HG03354 (cell line): ENCODE measurements around the gene EGFL6.
A peak's percentile ranks its signal among the peaks of the same experiment; 100 is the strongest.
"Not testable (repeated sequence)": the region's sequence is repeated elsewhere in the genome, so short reads cannot be mapped to it uniquely, and the experiment has no call there.

ENCODE experiments used
- ATAC-seq: cut with Tn5 transposase; IDR thresholded peaks from one replicate; pipeline ENCODE4 v1.9.1; 2021; ENCODE audit warnings: mild to moderate bottlenecking; ENCODE audit not compliant: unreplicated experiment, poor library complexity, severe bottlenecking

Gene EGFL6

DNA sequence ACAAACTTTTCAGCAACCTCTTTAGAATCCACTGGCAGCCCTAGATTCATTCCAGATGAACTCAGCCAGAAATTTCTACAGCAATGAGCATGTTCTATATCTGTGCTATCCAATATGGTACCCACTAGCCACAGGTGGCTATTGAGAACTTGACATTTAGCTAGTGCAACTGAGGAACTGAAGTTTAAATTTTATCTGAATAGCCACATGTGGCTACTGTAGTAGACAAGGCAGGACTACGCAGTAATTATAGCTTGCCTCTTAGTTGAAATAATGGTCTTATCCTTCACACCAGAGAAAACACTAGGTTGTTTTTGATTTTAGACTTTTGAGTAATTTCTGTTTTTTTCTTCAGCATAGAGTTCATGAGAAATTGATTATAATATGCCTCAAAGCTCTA lies 80.9 kb downstream of the EGFL6 start:
- ATAC-seq: no peak

DNA sequence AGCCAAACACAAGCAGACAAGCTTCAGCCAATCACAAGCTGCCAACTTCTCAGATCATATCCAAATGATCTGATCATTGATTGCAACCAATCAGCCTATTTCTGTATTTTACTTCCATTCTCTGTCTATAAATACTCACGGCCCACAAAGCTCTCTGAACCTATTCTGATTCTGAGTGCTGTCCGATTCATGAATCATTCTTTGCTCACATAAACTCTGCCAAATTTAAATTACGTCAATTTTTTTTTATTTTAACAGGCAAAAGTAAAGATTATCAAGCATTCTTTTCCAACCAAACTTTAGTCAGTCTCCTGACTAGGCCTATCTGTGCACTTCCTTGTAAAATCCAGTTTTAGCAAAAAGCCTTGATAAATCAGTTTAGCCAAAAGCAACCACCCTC lies 81.7 kb downstream of the EGFL6 start:
- ATAC-seq: no peak

DNA sequence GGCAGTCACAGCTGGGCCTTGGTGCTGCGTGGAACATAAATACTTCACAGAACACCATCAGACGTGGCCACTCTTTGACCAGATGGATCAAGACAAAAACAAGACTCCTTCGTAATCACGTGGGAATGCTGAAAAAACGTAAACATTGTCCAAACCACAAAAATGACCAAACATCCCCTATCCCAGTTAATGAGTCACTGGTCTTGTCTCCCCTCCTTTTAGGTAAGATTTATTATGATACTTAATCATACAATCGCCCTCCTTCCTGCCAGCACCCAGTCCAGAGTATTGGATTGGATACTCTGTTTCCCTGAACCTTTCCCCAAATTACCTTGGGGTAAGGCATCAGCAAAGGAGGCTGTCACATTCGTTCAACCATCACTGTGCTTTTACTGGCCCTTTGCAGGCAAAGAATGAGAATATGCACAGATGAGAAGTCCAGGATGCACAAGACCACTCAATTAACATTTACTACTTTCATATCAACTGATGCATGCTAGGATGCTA lies 82.9 kb downstream of the EGFL6 start:
- peak; percentile 0 for ATAC-seq

DNA sequence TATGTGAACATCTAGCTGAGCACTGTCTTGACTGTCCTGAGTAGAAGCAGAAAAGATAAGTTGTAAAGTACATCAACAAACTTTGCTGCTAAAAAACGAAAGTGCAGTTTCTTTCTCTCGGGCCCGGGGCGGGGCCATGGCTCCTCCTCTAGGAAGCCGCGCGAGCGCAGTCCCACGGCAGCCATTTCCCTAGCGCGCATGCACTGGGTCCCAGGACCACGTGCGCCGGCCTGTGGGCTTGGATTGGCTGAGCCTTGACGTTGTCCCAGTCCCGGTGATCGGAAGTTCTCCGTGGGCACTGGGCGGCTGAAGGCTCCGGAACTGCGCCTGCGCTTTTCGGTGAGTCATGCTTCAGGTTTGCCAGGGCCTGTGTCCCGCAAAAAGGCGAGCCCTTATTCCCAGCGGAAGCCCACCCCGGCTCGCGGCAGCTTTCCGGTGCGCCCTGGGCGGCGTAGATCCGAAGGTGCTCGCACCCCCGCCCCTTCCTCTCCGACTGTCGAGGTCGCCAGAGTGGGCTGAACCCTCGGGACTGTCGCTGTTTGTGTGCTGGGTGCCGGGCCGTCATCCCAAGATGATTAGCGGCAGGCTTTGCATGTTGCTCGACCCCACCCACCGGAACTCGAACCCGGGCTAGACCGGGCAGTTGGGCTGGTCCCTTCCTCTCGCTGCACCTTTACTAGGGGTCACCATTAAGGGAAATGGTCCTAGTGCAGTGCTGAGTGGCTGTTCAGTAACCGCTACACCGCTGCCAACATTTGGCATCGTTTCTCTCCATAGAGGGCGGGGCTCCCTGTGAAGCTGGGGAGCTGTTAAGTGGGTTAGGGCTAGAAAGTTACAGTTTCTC lies 83.7 kb downstream of the EGFL6 start, which contains the start of gene TCEANC:
Gene TCEANC (plus strand): TSS at position 292 of the 844 bp plus-strand sequence. CDS start 9,368 bp downstream, outside the sequence.
- peak; percentile 96 for ATAC-seq

DNA sequence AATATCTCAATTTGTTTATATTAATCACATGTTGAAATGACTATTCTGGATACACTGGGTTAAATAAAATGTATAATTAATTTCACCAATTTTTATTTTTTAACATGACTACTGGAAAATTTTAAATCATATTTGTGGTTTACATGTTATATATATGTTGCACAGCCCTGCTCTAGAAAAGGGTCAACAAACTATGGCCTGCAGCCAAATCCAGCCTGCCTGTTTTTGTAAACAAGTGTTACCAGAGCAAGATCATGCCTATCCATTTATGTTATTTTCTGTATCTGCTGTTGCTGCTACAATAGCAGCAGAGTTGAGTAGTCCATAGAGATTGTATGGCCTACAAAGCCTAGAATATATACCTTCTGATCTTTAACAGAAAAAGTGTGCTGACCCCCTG lies 84.7 kb downstream of the EGFL6 start:
- ATAC-seq: no peak

DNA sequence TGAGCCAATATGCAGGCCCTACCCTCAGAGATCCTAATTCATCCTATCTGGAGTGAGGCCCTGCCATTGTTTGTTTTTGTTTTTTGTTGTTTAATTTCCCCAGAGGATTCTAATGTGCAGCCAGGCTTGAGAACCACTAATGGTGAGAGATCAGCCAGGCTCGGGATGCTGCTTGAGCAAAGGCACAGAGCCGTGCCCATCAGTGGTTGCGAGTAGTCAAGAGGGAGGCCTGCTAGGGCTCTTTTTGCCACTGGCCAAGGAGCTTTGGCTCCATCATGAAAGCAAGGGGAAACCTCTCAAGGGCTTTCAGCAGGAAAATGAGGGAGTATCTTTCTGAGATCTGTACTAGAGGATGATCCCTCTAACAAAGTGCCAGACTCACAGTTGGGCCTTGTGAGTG lies 86.3 kb downstream of the EGFL6 start:
- ATAC-seq: no peak

DNA sequence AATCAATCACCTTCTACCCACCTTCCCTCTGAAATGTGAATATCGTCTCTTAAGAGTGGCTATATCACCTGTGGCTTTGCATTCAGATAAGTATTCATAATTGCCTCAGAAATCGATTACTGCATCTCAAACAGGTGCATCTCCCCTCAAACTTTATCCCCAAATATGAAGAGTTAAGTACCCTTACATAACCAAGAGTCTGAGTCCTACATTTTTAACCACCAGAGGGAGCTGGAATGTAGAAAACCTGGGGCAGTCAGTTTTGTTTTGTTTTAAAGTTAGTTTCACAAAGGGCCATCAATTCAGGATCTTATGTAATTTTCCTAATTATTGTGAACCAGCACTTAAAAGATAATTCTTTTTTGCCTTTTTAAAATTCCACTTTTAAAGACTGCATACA lies 89.2 kb downstream of the EGFL6 start:
- ATAC-seq: no peak

DNA sequence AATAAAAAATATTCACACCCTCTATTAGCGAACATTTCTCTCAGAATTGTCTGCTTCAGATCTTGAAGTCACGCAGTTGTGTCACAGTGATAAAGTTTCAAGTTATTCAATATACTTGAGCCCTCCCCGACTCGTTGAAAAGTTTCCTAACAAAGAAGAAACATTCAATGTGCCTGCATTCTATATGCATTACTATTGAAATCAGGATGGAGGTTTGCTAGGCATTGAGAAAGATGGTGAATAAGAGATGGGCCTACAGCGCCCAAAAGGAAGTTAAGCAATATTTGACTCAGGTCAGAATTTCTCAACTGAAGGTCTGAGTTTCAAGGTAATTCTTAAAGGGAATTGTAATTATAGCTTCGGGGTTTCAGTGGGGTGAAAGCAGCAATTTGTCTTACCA lies 89.7 kb downstream of the EGFL6 start:
- ATAC-seq: no peak

DNA sequence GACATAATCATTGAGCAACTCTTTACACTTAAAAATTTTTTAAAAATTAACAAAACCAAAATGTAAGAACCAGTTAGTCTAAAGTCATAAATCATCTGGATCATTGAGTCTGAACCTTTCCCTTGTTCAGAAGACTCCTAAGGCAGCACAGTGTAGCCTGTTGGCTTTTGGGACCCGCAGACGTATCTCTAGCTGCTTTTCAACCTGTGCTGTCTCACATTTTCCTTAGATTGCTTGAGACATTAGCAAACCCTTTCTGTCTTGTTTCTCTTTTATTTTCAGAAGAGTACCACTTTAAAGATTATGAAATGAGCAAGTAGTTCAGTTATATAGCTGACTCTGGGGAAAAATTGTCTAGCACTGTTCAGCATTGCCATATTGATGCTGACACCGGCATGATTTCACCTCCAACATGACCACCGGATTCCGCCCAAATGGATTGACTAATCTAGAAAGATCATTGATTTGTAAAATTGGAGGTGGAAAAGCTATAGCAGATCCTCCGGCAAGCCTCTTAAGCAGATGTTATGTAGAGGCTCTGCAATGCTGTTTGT lies 92.4 kb downstream of the EGFL6 start:
- ATAC-seq: no peak

DNA sequence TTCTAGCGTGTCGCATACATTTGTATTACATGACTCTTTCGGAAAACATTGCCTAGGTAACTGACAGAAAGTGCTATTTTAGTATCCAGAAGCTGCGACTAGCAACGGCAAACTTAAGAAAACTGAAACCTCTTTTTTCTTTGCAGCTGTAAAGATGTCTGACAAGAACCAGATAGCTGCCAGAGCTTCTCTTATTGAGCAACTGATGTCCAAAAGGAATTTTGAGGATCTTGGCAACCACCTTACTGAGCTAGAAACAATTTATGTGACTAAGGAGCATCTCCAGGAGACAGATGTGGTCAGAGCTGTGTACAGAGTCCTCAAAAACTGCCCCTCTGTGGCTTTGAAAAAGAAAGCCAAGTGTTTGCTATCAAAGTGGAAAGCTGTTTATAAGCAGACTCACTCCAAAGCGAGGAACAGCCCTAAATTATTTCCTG lies 93.0 kb downstream of the EGFL6 start:
- ATAC-seq: peak; percentile 48

DNA sequence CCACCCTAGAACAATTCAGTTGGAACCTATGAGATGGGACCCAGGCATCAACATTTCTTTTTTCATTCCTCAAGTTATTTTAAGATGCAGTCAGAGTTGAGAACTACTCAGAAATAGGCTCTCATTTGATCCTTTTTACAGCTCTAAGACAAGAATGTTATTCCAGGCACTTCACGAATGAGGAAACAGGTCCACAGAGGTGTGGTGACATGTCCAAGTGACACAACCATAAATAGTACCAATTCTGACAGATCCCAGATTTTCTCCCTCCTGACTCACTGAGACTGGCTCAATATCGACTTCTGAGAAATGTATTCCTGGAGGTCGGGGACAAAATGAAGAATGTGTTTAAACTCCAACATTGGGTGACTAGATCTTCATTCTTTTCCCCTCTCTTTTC lies 94.6 kb downstream of the EGFL6 start:
- ATAC-seq: no peak

DNA sequence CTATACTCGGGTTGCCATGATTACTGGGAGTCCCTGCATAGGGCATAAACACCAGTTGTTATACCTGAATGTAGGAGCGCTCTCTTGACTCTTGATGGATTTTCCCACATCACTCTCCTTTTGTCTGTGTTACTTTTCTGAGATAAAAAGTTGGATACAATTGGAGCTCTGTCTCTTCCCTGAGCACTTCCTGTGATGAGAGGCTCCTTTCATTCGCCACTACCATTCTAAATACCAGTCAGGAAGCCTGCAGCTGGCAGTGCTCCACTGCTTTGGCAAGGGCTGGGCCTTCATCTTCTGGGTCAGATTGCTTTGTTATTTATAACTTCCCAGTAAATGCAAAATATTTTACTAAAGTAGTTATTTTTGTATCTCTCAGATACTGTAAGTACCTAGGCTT lies 97.4 kb downstream of the EGFL6 start:
- ATAC-seq: no peak

DNA sequence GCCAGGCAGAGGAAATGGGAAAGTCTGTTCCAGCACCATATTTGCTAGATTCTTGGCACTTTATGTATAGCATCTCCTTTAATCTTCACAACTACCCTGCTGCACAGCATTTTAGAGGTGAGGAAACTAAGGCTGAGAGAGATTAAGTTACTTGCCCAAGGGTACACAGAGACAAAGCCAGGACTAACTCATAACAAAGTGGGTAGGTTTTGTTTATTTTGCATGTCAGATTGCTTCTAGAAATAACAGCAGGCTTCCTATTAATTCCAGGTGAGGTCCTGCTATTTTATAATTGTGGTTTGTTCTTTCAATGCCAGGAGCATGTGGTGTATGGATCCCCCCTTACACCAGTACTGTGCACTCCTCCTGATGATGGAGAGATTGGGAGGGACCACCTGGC lies 98.5 kb downstream of the EGFL6 start:
- no peak for ATAC-seq

DNA sequence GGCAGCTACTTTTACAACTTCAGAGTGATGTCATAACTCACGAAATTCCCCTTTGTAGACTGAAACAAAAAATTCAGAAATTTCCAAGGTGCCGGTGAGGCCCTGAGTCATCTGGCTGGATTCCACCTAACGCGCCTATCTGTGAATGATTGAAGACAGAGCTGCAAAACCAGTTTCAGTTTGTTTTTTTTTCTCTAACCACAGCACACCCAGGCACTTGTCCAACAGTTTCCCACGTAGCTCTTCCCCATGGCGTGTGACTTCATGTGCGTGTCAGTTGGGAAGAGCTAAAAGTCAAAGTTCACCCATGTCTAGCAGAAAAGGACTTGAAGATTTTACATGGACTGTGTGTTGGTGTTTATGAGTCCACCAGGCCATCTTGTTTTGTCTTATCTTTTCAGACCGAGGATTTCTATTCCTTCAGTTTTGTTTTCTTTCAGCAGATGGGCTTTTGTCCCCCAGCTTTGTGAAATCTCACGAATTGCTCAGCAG lies 99.9 kb downstream of the EGFL6 start:
- peak; percentile 90 for ATAC-seq

DNA sequence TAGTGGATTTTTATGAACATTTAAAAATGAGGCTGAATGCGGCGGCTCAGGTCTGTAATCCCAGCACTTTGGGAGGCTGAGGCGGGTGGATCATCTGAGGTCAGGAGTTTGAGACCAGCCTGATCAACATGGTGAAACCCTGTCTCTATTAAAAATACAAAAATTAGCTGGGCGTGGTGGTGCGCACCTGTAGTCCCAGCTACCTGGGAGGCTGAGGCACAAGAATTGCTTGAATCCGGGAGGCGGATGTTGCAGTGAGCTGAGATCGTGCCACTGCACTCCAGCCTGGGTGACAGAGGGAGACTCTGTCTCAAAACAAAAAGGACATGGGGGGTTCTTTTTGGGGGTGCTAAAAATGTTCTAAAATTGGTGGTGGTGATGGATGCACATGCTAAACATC lies 100.4 kb downstream of the EGFL6 start:
- not testable (repeated sequence) for ATAC-seq

DNA sequence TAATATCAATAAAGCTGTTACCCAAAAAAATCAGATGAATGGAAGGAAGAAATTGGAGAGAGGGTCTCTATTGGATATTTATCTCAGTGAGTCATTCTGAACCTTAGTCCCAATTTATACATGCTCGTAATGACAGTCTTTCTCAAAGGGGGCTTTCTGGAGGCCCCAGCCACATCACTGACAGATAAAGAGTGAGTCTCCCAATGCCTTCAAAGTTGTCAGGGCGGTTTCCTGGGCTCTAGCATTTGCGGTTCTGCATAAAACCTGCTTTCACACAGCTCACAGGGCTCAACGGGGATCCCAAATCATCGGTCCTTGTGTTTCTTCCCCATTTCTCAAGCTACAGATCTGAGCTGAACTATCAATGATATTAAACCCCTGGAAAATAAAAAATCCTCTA lies 100.8 kb downstream of the EGFL6 start:
- ATAC-seq: no peak

DNA sequence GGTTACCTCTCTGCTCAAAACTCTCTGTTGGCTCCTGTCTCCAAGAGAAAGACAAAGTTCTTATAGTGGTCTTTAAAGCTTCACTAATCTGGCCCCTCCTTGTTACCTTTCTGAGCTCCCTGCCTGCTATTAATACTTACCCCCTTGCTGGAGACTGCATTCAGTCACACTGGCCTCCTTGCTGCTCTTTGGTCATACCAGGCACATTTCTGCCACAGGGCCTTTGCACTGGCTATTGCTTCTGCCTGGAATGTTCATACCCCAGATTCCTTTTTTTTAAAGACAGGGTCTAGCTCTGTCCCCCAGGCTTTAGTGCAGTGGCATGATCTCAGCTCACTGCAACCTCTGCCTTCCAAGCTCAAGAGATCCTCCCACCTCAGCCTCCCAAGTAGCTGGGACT lies 103.6 kb downstream of the EGFL6 start:
- no peak for ATAC-seq

DNA sequence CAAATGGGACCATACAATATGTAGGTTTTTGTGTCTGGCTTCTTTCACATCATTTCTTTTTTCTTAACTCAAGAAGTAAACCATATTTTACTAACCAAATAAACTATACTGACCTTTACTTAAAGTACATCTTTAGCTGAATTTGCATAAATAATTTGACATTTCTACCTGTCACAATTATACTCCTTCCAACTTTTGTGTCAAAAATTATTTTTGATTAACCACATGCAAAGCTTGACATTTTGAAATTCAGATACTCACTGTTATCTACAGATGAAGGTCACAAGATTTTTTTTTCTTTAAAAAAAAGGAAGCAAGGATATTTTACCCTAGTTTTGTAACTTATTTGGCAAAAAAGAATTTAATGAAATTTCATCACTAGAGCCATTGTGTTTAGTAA lies 107.5 kb downstream of the EGFL6 start:
- no peak for ATAC-seq

DNA sequence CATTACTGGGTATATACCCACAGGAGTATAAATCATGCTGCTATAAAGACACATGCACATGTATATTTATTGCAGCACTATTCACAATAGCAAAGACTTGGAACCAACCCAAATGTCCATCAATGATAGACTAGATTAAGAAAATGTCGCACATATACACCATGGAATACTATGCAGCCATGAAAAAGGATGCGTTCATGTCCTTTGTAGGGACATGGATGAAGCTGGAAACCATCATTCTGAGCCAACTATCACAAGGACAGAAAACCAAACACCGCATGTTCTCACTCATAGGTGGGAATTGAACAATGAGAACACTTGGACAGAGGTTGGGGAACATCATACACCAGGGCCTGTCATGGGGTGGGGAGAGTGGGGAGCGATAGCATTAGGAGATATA lies 110.3 kb downstream of the EGFL6 start:
- ATAC-seq: not testable (repeated sequence)

DNA sequence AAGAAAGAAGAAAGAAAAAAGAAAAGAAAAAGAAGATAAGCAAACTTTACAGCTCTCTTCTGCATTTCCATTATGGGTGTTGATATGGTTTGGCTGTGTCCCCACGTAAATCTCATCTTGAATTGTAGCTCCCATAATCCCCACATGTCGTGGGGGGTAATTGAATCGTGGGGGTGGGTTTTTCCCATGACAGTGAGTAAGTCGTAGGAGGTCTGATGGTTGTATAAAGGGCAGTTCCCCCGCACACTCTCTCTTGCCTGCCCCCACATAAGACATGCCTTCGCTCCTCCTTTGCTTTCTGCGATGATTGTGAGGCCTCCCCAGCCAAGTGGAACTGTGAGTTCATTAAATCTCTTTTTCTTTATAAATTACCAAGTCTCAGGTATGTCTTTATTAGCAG lies 112.2 kb downstream of the EGFL6 start:
- no peak for ATAC-seq
